OCI-LY3 (cell line): ENCODE measurements around the gene RNF145.

Source experiments
- CTCF ChIP-seq: fragments of 200-600, 300-600 bp; sonication (generic); IDR thresholded peaks from 2 replicates; pipeline ENCODE4 v1.5.1; 2014; ENCODE audit warnings: antibody characterized with exemption, low read length, low read depth
- EZH2phosphoT487 ChIP-seq: fragments of 200-600 bp; shearing (Covaris generic); IDR thresholded peaks from 2 replicates; pipeline ENCODE4 v1.6.1; 2018; ENCODE audit warnings: antibody characterized with exemption, mixed run types, low read depth

- TF ChIP-seq CTCF, result no peak
- TF ChIP-seq EZH2phosphoT487, result no peak
Observed at GRCh38 chr5:159179529-159180305, 29.6 kb downstream of the RNF145 start.
